ENCODE measurements around the gene SPSB1. TPM values are rescaled to one million over a fixed set of nuclear protein-coding genes. Genes with fewer than 3 reads are reported as not detected.

Gene SPSB1
- 23.1 and 26.8 TPM in 2 replicates for total RNA-seq

GRCh38 chr1:9292361-9293240, at the start of gene SPSB1:
TSS of gene SPSB1 (plus strand) at chr1:9292894. CDS start at chr1:9355892, 62,998 bp downstream.

Other genes starting within 250 kb of the SPSB1 start
- gene SLC2A5, start 223.3 kb upstream of the SPSB1 start, total RNA-seq = 2.3 and 6.1 TPM in 2 replicates
- gene GPR157, start 163.8 kb upstream of the SPSB1 start, total RNA-seq = 5.1 and 5.4 TPM in 2 replicates
- gene H6PD, start 58.1 kb upstream of the SPSB1 start, total RNA-seq = 33.0 and 50.7 TPM in 2 replicates
- gene SLC25A33, start 246.6 kb downstream of the SPSB1 start, total RNA-seq = 7.7 and 8.3 TPM in 2 replicates